Endothelial cell (in vitro differentiated cells): ENCODE measurements around the gene PINLYP. TPM values are rescaled to one million over a fixed set of nuclear protein-coding genes. Genes with fewer than 3 reads are reported as not detected.

Experiments used
- DNase-seq: peaks from one replicate; pipeline ENCODE4 v3.0.0; 2021; ENCODE audit warnings: low spot score
- H3K27ac Mint-ChIP-seq: one replicate; pipeline ENCODE4 v1.8.0; 2021; ENCODE audit warnings: mixed read lengths, inconsistent platforms; ENCODE audit not compliant: unreplicated experiment
- H3K27me3 Mint-ChIP-seq: one replicate; pipeline ENCODE4 v1.8.0; 2021; ENCODE audit warnings: mild to moderate bottlenecking, moderate library complexity, mixed read lengths, inconsistent platforms; ENCODE audit not compliant: unreplicated experiment
- H3K36me3 Mint-ChIP-seq: one replicate; pipeline ENCODE4 v1.8.0; 2021; ENCODE audit warnings: mild to moderate bottlenecking, low read depth, mixed read lengths, inconsistent platforms; ENCODE audit not compliant: unreplicated experiment
- H3K4me1 Mint-ChIP-seq: one replicate; pipeline ENCODE4 v1.8.0; 2021; ENCODE audit warnings: mild to moderate bottlenecking, mixed read lengths, inconsistent platforms; ENCODE audit not compliant: unreplicated experiment
- H3K4me3 Mint-ChIP-seq: one replicate; pipeline ENCODE4 v1.8.0; 2021; ENCODE audit warnings: mild to moderate bottlenecking, mixed read lengths, inconsistent platforms; ENCODE audit not compliant: unreplicated experiment
- H3K9me3 Mint-ChIP-seq: one replicate; pipeline ENCODE4 v1.8.0; 2021; ENCODE audit warnings: mixed read lengths, inconsistent platforms; ENCODE audit not compliant: unreplicated experiment
- total RNA-seq: library from RNA; stranded (reverse); fragmentation: NEBNext Ultra II Directional; extraction: Animal tissue kit (Norgen Biotek cat#: 25700); gene quantifications from one replicate; pipeline ENCODE4 v1.2.1, GENCODE V29; 2021; ENCODE audit not compliant: unreplicated experiment
- TF ChIP-seq, protein P1 (sequence below): fragments of 200-600 bp; sonication (generic); IDR thresholded peaks from one replicate; pipeline ENCODE4 v1.5.0; 2021; ENCODE audit warnings: antibody characterized with exemption; ENCODE audit not compliant: unreplicated experiment

The PINLYP gene
- total RNA-seq, 1 donor from 2014 or later = 3.4 TPM

DNA sequence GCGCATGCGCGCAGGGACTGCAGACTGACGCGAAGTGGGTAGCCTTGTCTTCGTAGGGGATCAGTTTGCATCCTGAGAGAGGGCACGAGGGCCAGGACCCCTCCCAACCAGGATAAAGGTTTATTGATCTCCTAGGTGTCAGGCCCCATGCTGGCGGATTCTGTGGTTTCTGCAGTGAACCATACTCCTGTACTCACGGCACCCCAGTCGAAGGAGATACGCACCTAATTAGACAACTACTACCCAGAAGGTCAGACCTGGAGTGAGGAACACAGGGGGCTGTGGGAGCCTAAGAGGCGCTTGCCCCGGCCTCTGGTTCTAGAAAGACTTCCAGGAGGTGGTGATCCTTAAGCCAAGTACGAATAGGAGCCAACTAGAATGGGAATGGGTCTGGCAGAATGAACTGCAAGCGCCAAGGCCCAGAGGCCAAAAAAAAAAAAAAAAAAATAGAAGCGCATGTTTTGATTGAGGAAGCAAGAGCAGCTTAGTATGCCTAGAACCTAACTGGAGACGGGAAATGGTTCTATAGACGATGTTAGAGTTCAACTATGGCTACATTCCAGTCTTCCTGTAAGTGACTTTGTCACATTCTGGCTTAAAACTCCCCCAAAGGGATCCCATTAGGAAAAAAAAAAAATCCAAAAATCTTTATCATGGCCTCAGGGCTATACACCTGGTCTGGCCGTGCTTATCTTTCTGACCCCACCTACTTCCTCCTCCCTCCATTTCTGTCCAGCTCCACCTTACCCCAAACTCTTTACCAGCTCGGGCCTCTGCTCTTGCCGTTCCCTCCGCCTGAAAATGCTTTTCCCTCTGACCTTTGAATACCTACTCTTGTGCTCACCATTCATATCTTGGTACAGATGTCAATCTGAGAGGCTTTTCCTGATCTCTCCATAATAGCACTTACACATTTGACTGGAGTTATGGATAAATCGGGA is 44.7 kb downstream of the PINLYP start:
- H3K27me3 Mint-ChIP-seq = peaks cover 10% of the 10 kb centered on the region
- TF ChIP-seq, protein P1, sequence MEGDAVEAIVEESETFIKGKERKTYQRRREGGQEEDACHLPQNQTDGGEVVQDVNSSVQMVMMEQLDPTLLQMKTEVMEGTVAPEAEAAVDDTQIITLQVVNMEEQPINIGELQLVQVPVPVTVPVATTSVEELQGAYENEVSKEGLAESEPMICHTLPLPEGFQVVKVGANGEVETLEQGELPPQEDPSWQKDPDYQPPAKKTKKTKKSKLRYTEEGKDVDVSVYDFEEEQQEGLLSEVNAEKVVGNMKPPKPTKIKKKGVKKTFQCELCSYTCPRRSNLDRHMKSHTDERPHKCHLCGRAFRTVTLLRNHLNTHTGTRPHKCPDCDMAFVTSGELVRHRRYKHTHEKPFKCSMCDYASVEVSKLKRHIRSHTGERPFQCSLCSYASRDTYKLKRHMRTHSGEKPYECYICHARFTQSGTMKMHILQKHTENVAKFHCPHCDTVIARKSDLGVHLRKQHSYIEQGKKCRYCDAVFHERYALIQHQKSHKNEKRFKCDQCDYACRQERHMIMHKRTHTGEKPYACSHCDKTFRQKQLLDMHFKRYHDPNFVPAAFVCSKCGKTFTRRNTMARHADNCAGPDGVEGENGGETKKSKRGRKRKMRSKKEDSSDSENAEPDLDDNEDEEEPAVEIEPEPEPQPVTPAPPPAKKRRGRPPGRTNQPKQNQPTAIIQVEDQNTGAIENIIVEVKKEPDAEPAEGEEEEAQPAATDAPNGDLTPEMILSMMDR = no peak
- DNase-seq = no peak
- H3K9me3 Mint-ChIP-seq = no peaks in the 10 kb centered on the region
- peak overlapping the region; percentile 94 for H3K4me3 Mint-ChIP-seq
- peak overlapping the region; percentile 89 for H3K27ac Mint-ChIP-seq
- H3K36me3 Mint-ChIP-seq = peaks cover 12% of the 10 kb centered on the region
- H3K4me1 Mint-ChIP-seq = peaks cover 13% of the 10 kb centered on the region

DNA sequence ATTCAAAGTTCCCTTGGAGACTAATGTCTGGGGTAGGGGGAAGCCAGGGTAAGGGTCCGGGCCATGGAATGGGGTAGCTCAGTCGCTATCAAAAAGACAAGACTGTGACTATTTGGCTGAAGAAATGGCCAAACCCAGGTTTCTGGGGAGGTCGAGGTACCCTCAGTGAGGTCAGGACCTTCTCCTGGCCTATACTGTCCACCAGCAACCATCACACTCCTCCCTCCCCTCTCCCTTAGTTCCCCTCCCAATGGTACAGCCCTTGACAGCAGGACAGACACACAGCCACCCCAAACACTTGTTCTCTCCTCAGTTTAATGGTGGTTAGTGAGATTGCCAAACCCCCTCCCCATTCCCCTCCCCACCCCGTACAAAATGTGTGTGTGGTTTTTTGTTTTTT is 46.5 kb downstream of the PINLYP start:
- Mint-ChIP-seq H3K4me1 (peaks cover 6% of the 10 kb centered on the region), H3K27me3 (peaks cover 10% of the 10 kb centered on the region), H3K9me3 (no peaks in the 10 kb centered on the region), H3K4me3 (no peak overlapping the region), H3K27ac (no peak overlapping the region), H3K36me3 (peaks cover 12% of the 10 kb centered on the region)
- DNase-seq = no peak
- TF ChIP-seq, protein P1 = no peak

DNA sequence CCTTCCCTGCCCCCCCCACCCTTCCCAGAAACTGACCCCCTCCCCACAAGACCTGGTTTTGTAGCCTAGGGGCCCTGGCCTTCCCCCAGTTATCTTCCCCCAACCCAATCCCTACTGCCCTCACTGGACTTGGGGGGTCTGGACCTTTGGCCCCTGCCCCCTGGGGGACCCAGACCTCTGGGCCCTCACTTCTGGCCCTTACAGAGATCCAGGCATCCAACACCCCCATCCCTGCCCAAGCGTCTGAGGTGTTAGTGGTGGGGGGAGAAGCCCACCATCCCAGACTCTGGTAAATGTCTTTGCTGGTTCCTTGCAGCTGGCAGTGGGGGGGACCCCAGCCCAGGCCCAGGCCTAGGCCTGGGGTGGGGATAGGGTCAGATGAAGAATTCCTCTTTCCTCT is 47.4 kb downstream of the PINLYP start:
- TF ChIP-seq, protein P1 = no peak
- Mint-ChIP-seq H3K27ac (no peak overlapping the region), H3K4me3 (no peak overlapping the region), H3K9me3 (no peaks in the 10 kb centered on the region), H3K36me3 (peaks cover 12% of the 10 kb centered on the region), H3K4me1 (peaks cover 9% of the 10 kb centered on the region), H3K27me3 (peaks cover 10% of the 10 kb centered on the region)
- no peak for DNase-seq

DNA sequence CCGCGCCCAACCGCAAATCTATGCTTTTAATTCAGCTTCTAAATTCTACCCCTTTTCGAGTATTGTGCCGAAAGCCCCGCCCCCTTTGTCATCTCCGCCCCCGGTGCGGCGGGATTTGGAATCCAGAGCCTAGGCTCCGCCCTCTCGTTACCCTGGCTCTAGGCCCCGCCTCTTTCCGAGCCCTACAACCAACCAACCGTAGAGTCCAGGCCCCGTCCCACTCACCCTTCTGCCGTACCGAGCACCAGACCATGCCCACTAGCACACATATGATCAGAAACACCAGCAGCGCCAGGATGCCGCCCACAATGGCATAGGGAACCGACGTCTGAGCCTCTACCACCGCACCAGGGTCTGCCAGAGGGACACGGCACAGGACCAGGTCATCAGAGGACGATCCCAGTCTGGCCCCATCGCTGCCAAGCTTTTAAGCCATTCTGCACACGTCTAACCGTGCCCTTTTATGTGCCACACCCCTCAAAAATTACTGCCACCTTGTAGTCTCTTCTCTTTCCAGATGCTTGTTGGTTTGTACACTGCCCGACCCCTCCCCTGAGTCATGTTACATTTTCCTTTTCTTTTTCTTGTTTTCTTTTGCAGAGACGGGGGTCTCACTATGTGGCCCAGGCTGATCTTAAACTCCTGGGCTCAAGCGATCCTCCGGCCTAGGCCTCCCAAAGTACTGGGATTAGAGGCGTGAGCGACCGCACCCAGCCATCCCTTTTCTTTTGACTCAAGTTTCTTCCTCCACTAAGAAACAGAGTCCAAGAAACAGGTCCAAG is 48.5 kb downstream of the PINLYP start:
- Mint-ChIP-seq H3K9me3 (no peaks in the 10 kb centered on the region), H3K36me3 (peaks cover 12% of the 10 kb centered on the region), H3K4me3 (no peak overlapping the region), H3K4me1 (peaks cover 9% of the 10 kb centered on the region), H3K27ac (no peak overlapping the region), H3K27me3 (peaks cover 9% of the 10 kb centered on the region)
- DNase-seq = no peak
- TF ChIP-seq, protein P1 = no peak
